Measurements from ENCODE around the gene RAB1B.

GRCh38 chr11:66258473-66258893 lies 10.0 kb upstream of the RAB1B start:
- TF ChIP-seq FOXM1 (IDR thresholded peaks at IDR 0.05; ENCODE audit: borderline replicate concordance): no peak
- TF ChIP-seq SUZ12 (IDR thresholded peaks at IDR 0.05): no peak
- TF ChIP-seq LEF1 (IDR thresholded peaks at IDR 0.05; ENCODE audit: borderline replicate concordance): no peak
- TF ChIP-seq SP1 (IDR thresholded peaks at IDR 0.05): no peak
- TF ChIP-seq ZNF384 (IDR thresholded peaks at IDR 0.05): no peak
- no peak for TF ChIP-seq ARNT (IDR thresholded peaks at IDR 0.05)
- no peak for TF ChIP-seq FOXA1 (IDR thresholded peaks at IDR 0.05)
- TF ChIP-seq ELF4 (IDR thresholded peaks at IDR 0.05): no peak
